Adrenal gland (tissue), 12 donors: ENCODE measurements around the gene MRPS27. TPM values are rescaled to one million over a fixed set of nuclear protein-coding genes. Genes with fewer than 3 reads are reported as not detected.

Experiments
- DNase-seq, 7 donors: peaks; one replicate each; pipeline ENCODE4 v3.0.0-alpha.2; 2019 to 2020
- H3K27ac ChIP-seq, 5 donors: fragments of 200-600 bp; sonication (generic) in 4 of 5; 1 replicate in 3 of 5; 2 replicates in 2 of 5; pipeline versions ENCODE4 v1.5.1 to v1.8.0; 2016 to 2020; ENCODE audit warnings: mild to moderate bottlenecking in 1 of 5
- H3K27me3 ChIP-seq: fragments of 200-600 bp; 2 replicates; pipeline ENCODE4 v1.8.0; 2021
- H3K36me3 ChIP-seq, 2 donors: fragments of 200-600 bp; replicated peaks in 1 of 2; 1 replicate in 1 of 2; 2 replicates in 1 of 2; pipeline versions ENCODE4 v1.5.1 to v1.8.0; 2018 to 2022
- H3K4me1 ChIP-seq, 2 donors: fragments of 200-600 bp; replicated peaks in 1 of 2; 1 replicate in 1 of 2; 2 replicates in 1 of 2; pipeline versions ENCODE4 v1.5.1 to v1.8.0; 2018 to 2021
- H3K4me3 ChIP-seq, 4 donors: fragments of 200-600 bp; sonication (generic) in 3 of 4; one replicate each; pipeline ENCODE4 v1.5.1; 2016 to 2018
- H3K9me3 ChIP-seq, 3 donors: fragments of 200-600 bp; sonication (generic) in 1 of 3; replicated peaks in 1 of 3; 1 replicate in 2 of 3; 2 replicates in 1 of 3; pipeline versions ENCODE4 v1.5.1 to v1.8.0; 2016 to 2021
- POLR2A ChIP-seq, 2 donors: fragments of 450-650 bp; IDR thresholded peaks; one replicate each; pipeline ENCODE4 v1.6.1; 2017; ENCODE audit warnings: antibody characterized with exemption in 2 of 2, mild to moderate bottlenecking in 2 of 2, moderate library complexity in 1 of 2
- WGBS, 4 donors: extraction: QIAGEN DNeasy Blood & Tissue Kit in 2 of 4; methylation state at CpG; one replicate each; pipeline versions ENCODE4 v1.1.5 to v1.1.7; 2013 to 2017; 5-methylcytosine and 5-hydroxymethylcytosine counted together
- intact Hi-C, 2 donors: fragments of 100-400 bp; cut with DNase I; formaldehyde crosslinking; loops; one replicate each; pipeline versions ENCODE4 v1.14.1 to v1.15.0; 2022 to 2023
- polyA plus RNA-seq, 3 donors: library from polyadenylated mRNA; stranded (reverse); fragments of 200-250 nt in 2 of 3; fragments of 350-450 nt in 1 of 3; fragmentation: Illumina TruSeq in 1 of 3; extraction: RNeasy Lipid Tissue Mini Kit (QIAGEN cat#74804) in 1 of 3; gene quantifications; one replicate each; pipeline ENCODE4 v1.2.3, GENCODE V29; 2013 to 2014
- total RNA-seq, 9 donors: library from RNA; depleted of rRNA in 4 of 9; stranded (reverse); fragments of >200 nt in 4 of 9; fragments of 120-200 nt in 1 of 9; fragmentation: NEBNext Ultra II Directional in 1 of 9; extraction: Animal tissue kit (Norgen Biotek cat#: 25700) in 1 of 9; gene quantifications; one replicate each; pipeline versions ENCODE4 v1.1.0 to v1.2.4, GENCODE V29; 2013 to 2023
- TF ChIP-seq, protein P1 (sequence below), 6 experiments: fragments of 450-650 bp in 4 of 6; fragments of 200-600 bp in 2 of 6; sonication (generic) in 1 of 6; IDR thresholded peaks; 1 replicate in 5 of 6; 2 replicates in 1 of 6; pipeline versions ENCODE4 v1.5.1 to v1.8.0; 2016 to 2021; ENCODE audit warnings: antibody characterized with exemption in 6 of 6, mild to moderate bottlenecking in 2 of 6, moderate library complexity in 1 of 6
- donor health status: healthy with polysubstance abuse.
- donor health status: Bipolar disorder and iron deficiency.
- donor health status: DM: yes; HTN: yes; CAD: no.
- donor health status: DM: no; HTN: no; CAD: no.
- donor health status: DM: no; HTN: no; CAD: no.
- donor health status: DM: yes; HTN: yes; CAD: no.

The MRPS27 gene
- total and polyA plus RNA-seq, 12 donors: 20.8 to 92.8 (median 67.3) TPM

DNA sequence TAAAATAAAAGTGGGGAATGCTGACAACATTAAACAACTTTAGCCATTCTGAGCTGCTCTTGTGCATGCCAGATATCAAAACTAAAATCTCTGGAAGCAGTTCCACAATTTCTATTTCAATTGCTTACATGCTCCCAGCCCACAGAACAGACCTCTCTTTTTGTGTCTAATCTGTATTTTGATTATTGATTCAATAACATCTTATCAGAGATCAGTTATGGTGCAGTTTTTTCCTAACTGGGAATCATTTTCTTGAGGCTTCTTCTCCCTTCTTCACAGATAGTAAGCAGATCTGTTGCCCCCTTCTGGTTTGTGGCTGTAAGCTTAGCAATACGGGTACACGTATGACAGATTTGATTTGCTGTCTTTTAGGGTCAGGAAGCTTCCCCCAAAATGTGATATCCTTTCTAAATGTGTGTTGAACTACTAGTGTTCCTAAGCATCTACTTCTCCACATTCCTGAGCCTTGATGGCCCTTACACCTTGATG is 39.4 kb downstream of the MRPS27 start:
- 8 to 31% (median 29%) methylated on average over 2 of the region's 2 CpGs for WGBS, 4 donors
- peaks cover 28 to 55% of the 10 kb centered on the region in 2 donors for H3K4me1 ChIP-seq
- no peak for TF ChIP-seq POLR2A (IDR thresholded peaks at IDR 0.05)
- TF ChIP-seq, protein P1, sequence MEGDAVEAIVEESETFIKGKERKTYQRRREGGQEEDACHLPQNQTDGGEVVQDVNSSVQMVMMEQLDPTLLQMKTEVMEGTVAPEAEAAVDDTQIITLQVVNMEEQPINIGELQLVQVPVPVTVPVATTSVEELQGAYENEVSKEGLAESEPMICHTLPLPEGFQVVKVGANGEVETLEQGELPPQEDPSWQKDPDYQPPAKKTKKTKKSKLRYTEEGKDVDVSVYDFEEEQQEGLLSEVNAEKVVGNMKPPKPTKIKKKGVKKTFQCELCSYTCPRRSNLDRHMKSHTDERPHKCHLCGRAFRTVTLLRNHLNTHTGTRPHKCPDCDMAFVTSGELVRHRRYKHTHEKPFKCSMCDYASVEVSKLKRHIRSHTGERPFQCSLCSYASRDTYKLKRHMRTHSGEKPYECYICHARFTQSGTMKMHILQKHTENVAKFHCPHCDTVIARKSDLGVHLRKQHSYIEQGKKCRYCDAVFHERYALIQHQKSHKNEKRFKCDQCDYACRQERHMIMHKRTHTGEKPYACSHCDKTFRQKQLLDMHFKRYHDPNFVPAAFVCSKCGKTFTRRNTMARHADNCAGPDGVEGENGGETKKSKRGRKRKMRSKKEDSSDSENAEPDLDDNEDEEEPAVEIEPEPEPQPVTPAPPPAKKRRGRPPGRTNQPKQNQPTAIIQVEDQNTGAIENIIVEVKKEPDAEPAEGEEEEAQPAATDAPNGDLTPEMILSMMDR (IDR thresholded peaks at IDR 0.05): peak; percentile 25 to 62 (median 46)
- peak overlapping the region in 4 of 5 donors; percentile 39 to 75 (median 68) for H3K27ac ChIP-seq
- H3K36me3 ChIP-seq: no peaks in the 10 kb centered on the region
- H3K4me3 ChIP-seq: no peak overlapping the region
- no peaks in the 10 kb centered on the region for H3K27me3 ChIP-seq
- peak in 4 of 7 donors; percentile 24 to 31 (median 26) for DNase-seq
- intact Hi-C loops: no loop called here
- peaks cover 0 to 5% (median 0%) of the 10 kb centered on the region in 3 donors for H3K9me3 ChIP-seq

DNA sequence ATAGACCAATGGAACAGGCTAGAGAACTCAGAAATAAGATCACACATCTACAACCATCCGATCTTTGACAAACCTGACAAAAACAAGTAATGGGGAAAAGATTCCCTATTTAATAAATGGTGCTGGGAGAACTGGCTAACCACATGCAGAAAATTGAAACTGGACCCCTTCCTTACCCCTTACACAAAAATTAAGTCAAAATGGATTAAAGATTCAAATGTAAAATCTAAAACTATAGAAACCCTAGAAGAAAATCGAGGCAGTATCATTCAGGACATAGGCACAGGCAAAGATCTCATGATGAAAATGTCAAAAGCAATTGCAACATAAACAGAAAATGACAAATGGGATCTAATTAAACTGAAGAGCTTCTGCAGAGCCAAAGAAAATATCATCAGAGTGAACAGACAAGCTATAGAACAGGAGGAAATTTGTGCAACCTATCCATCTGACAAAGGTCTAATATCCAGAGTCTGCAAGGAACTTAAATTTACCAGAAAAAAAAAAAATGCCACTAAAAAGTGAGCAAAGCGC is 43.8 kb downstream of the MRPS27 start:
- DNase-seq: no peak
- 96 to 99% (median 98%) methylated on average over 3 of the region's 3 CpGs for WGBS, 4 donors
- Histone ChIP-seq H3K36me3 (no peaks in the 10 kb centered on the region), H3K27me3 (no peaks in the 10 kb centered on the region), H3K4me1 (peaks cover 9 to 18% of the 10 kb centered on the region in 2 donors), H3K9me3 (peaks cover 0 to 5% (median 0%) of the 10 kb centered on the region in 3 donors), H3K4me3 (no peak overlapping the region), H3K27ac (no peak overlapping the region)
- TF ChIP-seq, protein P1 (IDR thresholded peaks at IDR 0.05): no peak
- no peak for TF ChIP-seq POLR2A (IDR thresholded peaks at IDR 0.05)
- intact Hi-C loops: no loop called here

DNA sequence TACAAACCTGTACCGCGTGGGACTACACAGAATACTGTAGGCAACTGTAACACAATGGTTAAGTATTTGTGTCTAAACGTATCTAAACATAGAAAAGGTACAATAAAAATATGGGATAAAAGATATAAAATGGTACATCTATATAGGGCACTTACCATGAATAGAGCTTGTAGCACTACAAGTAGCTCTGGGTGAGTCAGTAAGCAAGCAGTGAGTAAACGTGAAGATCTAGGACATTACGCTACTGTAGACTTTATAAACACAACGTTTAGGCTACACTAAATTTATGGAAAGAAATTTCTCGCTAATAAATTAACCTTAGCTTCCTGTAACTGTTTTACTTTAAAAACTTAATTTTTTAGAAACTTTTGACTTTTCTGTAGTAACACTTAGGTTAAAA is 46.5 kb downstream of the MRPS27 start:
- DNase-seq: no peak
- no peaks in the 10 kb centered on the region for H3K27me3 ChIP-seq
- H3K4me1 ChIP-seq: peaks cover 4 to 7% of the 10 kb centered on the region in 2 donors
- H3K9me3 ChIP-seq: peaks cover 0 to 5% (median 0%) of the 10 kb centered on the region in 3 donors
- no peaks in the 10 kb centered on the region for H3K36me3 ChIP-seq
- WGBS, 4 donors: 90 to 97% (median 94%) methylated on average over 7 of the region's 7 CpGs
- no peak overlapping the region for H3K27ac ChIP-seq
- no peak overlapping the region for H3K4me3 ChIP-seq
- TF ChIP-seq, protein P1 (IDR thresholded peaks at IDR 0.05): no peak
- TF ChIP-seq POLR2A (IDR thresholded peaks at IDR 0.05): no peak
- intact Hi-C loops: no loop called here

DNA sequence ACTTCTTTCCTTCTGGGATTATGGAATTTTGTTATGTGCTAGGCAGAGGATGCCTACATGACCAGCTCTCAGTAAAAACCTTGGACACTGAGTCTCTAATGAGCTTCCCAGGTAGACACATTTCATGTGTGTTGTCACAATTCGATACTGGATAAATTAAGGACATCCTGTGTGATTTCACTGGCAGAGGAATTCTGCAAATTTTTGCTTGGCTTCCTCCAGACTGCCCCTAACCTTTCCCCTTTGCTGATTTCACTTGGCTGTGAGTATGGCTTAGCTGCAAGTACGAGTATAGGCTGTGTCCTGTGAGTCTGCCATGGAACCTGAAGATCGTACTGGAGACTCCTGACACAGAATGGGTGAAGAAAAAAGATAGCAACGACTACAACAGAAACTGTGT is 47.6 kb downstream of the MRPS27 start:
- H3K9me3 ChIP-seq: peaks cover 0 to 5% (median 0%) of the 10 kb centered on the region in 3 donors
- H3K4me1 ChIP-seq: peaks cover 7 to 16% of the 10 kb centered on the region in 2 donors
- no peak overlapping the region for H3K27ac ChIP-seq
- no peaks in the 10 kb centered on the region for H3K36me3 ChIP-seq
- no peak for TF ChIP-seq POLR2A (IDR thresholded peaks at IDR 0.05)
- TF ChIP-seq, protein P1 (IDR thresholded peaks at IDR 0.05): no peak
- H3K27me3 ChIP-seq: no peaks in the 10 kb centered on the region
- no peak overlapping the region for H3K4me3 ChIP-seq
- intact Hi-C loops: no loop called here
- no peak for DNase-seq
- 73 to 79% (median 74%) methylated on average over 4 of the region's 4 CpGs for WGBS, 4 donors
